ENCODE results near the gene MAP3K5. TPM values are rescaled to one million over a fixed set of nuclear protein-coding genes. Genes with fewer than 3 reads are reported as not detected.

MAP3K5 gene
- total and polyA plus RNA-seq, 2 of the 8 experiments (the other 6 are each of a cell fraction or from before 2014, with no cell fraction given): 0.63 to 2.6 TPM

GRCh38 chr6:136539967-136540652 lies 252.2 kb downstream of the MAP3K5 start:
- Histone ChIP-seq H3K27ac (ENCODE audit: low read depth, low read length) (no peak overlapping the region), H4K20me1 (replicated peaks in 1 of 2; ENCODE audit: control insufficient read depth in 1 of 2, insufficient read depth in 2 of 2, low read length in 2 of 2) (peaks cover 17 to 20% of the 10 kb centered on the region in 2 experiments), H3K4me2 (ENCODE audit: insufficient read depth in 1 of 2, low read depth in 2 of 2, low read length in 2 of 2) (0 out of 4 replicates have a peak overlapping the region, but pooled peaks of 1 of the 2 experiments have one; percentile 5), H2BK5ac (ENCODE audit: low read depth, low read length) (no peak overlapping the region), H3K4me3 (ENCODE audit: extremely low read depth in 1 of 4, insufficient read depth in 2 of 4, low read depth in 3 of 4, low read length in 4 of 4) (no peak overlapping the region), H4K91ac (replicated peaks; ENCODE audit: insufficient read length, low read length) (no peak overlapping the region), H3K4ac (replicated peaks; ENCODE audit: insufficient read length, low read depth, low read length) (no peak overlapping the region), H3K36me3 (ENCODE audit: control insufficient read depth in 2 of 4, insufficient read depth in 4 of 4, low read length in 3 of 4) (no peaks in the 10 kb centered on the region; a peak in 1 of 8 replicates), H3K23me2 (ENCODE audit: low read depth, low read length) (no peaks in the 10 kb centered on the region), H3K23ac (ENCODE audit: insufficient read length) (no peak overlapping the region), H2AFZ (ENCODE audit: low read length) (no peak overlapping the region), H2BK120ac (replicated peaks; ENCODE audit: low read depth, low read length) (no peak overlapping the region), H3K9ac (replicated peaks in 1 of 4; ENCODE audit: extremely low read depth in 1 of 4, low read depth in 3 of 4, low read length in 3 of 4) (no peak overlapping the region), H3K27me3 (replicated peaks in 1 of 4; ENCODE audit: control insufficient read depth in 3 of 4, extremely low read depth in 1 of 4, insufficient read depth in 3 of 4, low read length in 3 of 4) (no peaks in the 10 kb centered on the region), H4K5ac (ENCODE audit: insufficient read length, low read depth, low read length) (no peak overlapping the region), H4K8ac (ENCODE audit: extremely low read depth, insufficient read depth, low read length) (no peak overlapping the region), H3K56ac (replicated peaks; ENCODE audit: insufficient read length, low read depth, low read length) (no peak overlapping the region), H2BK15ac (ENCODE audit: low read length) (no peak overlapping the region), H2BK20ac (ENCODE audit: low read length) (no peak overlapping the region), H3K14ac (ENCODE audit: insufficient read length) (no peak overlapping the region), H2BK12ac (ENCODE audit: low read depth, low read length) (no peak overlapping the region), H3K9me3 (ENCODE audit: insufficient read depth in 2 of 2, low read depth in 1 of 2, low read length in 1 of 2) (no peaks in the 10 kb centered on the region), H3K79me2 (ENCODE audit: control insufficient read depth in 1 of 2, insufficient read depth in 2 of 2, low read length in 2 of 2) (peaks cover 13 to 95% of the 10 kb centered on the region in 2 experiments; a peak in 3 of 4 replicates), H2AK5ac (ENCODE audit: low read depth, low read length) (no peak overlapping the region), H3K18ac (ENCODE audit: extremely low read depth, low read length) (no peak overlapping the region), H3K4me1 (replicated peaks in 1 of 4; ENCODE audit: control insufficient read depth in 3 of 4, insufficient read depth in 4 of 4, low read length in 3 of 4) (peaks cover 2 to 14% (median 10%) of the 10 kb centered on the region in 4 experiments; a peak in 5 of 7 replicates), H3K79me1 (ENCODE audit: low read depth, low read length) (peaks cover 5% of the 10 kb centered on the region)
- CTCF ChIA-PET (ENCODE audit: partially characterized antibody): interaction anchor here (0.7 to 3.2 kb wide), 7 partner anchors 9 to 200 kb away, joined by 3 to 20 read pairs (median 3); partner anchors contain the start of gene MAP7
- no peak for DNase-seq (ENCODE audit: low read depth in 1 of 2, low spot score in 2 of 2)
- FAIRE-seq: no peak
- WGBS, 2 experiments (ENCODE audit: extremely low coverage in 1 of 2, insufficient coverage in 1 of 2, insufficient read length in 1 of 2, insufficient replicate concordance in 2 of 2, low coverage in 1 of 2, low lambda C conversion rate in 2 of 2, missing lambda C conversion rate in 1 of 2): 72% methylated on average over 6 of the region's 6 CpGs; no CpG with 5 or more reads in 1 of the 2 experiments
- POLR2A ChIA-PET (ENCODE audit: partially characterized antibody): interaction anchor here (0.8 kb wide), 1 partner anchor 8 kb away, joined by 3 read pairs; no protein-coding TSS in a partner anchor
- TF ChIP-seq RXRA (IDR thresholded peaks at IDR 0.05; ENCODE audit: insufficient read depth, low read depth, low read length) (no peak), JUN (IDR thresholded peaks at IDR 0.05; ENCODE audit: low read depth, low read length) (no peak), SRF (IDR thresholded peaks at IDR 0.05; ENCODE audit: low read depth, low read length) (no peak), SAP30 (IDR thresholded peaks at IDR 0.05; ENCODE audit: insufficient read depth, insufficient replicate concordance, low read length) (no peak), MAX (IDR thresholded peaks at IDR 0.05) (no peak), TAF1 (IDR thresholded peaks at IDR 0.05; ENCODE audit: low read depth, low read length) (no peak), EP300 (IDR thresholded peaks at IDR 0.05; ENCODE audit: borderline replicate concordance in 1 of 2, low read depth in 2 of 2, low read length in 2 of 2) (no peak), ASH2L (IDR thresholded peaks at IDR 0.05; ENCODE audit: low read length) (no peak)
- TF ChIP-seq, protein P1, sequence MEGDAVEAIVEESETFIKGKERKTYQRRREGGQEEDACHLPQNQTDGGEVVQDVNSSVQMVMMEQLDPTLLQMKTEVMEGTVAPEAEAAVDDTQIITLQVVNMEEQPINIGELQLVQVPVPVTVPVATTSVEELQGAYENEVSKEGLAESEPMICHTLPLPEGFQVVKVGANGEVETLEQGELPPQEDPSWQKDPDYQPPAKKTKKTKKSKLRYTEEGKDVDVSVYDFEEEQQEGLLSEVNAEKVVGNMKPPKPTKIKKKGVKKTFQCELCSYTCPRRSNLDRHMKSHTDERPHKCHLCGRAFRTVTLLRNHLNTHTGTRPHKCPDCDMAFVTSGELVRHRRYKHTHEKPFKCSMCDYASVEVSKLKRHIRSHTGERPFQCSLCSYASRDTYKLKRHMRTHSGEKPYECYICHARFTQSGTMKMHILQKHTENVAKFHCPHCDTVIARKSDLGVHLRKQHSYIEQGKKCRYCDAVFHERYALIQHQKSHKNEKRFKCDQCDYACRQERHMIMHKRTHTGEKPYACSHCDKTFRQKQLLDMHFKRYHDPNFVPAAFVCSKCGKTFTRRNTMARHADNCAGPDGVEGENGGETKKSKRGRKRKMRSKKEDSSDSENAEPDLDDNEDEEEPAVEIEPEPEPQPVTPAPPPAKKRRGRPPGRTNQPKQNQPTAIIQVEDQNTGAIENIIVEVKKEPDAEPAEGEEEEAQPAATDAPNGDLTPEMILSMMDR (IDR thresholded peaks at IDR 0.05; ENCODE audit: control extremely low read depth in 1 of 3, insufficient read depth in 1 of 3, low read depth in 1 of 3, low read length in 3 of 3): no peak

Measured in H1 (cell line).